ENCODE measurements around the gene AP2B1.
"Not testable (repeated sequence)": the region's sequence is repeated elsewhere in the genome, so short reads cannot be mapped to it uniquely, and the experiment has no call there.

AP2B1 gene

DNA sequence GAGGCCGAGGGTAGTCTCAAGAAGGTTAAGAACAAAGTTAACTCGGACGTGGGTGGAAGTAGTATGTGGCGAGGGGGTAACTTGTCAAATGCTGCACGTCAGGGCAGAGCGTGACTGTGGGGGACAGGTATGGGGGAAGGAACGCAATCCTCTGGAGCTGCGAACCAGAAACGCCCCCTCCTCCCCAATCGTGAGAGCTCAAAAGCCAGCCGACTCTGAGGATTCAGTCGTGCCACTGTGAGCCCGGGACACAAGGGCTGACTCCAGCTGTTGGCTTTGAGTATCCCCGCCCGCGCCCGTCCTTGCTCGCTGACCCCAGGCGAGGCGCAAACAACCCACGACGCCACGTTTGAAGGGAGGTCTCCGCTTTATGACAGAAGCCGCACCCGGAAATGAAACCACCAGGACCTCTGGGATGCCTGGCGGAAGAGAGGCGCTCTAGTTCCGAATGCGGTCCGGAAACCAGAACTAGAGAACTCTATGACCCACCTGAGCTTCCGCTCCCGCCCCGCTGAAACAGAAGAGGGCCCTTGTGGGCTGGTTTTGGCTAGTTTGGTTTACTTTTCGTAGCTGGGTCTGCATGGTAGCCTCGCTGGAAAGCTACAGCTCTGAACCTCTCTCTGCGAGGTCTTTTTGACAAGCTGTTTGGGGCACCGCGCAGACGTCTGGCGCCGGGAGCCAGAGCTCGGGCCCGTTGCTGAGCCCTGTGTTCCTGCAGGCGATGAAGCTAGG is 8.8 kb upstream of the AP2B1 start, which contains the start of gene PEX12:
Gene PEX12 (minus strand): TSS at position 375 of the 732 bp plus-strand sequence. CDS start 550 bp downstream, outside the sequence.
- DNase-seq: peak; percentile 84

DNA sequence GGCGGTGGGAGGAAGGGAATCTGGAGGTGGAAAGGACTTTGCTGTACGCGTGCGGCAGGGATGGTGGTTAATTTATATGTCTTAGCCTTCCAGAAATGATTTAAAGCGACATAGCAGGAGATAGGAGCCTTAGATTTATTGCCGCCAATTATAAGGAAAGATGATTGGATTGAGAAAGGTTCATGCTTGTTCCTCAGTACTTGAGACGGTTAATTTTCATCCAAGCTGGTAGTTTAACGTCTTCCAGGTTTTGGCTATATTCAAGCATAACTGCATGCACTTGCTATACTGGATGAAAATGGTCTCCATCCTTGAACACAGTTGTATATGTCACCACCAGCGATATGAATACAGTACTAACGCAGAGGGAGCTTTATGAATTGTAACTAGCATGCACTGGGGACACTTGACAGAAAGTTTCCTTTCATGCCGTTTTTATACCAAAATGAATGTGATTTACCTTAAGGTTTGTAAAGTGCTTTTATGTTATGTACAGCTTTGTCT is 8.1 kb upstream of the AP2B1 start:
- DNase-seq: no peak

DNA sequence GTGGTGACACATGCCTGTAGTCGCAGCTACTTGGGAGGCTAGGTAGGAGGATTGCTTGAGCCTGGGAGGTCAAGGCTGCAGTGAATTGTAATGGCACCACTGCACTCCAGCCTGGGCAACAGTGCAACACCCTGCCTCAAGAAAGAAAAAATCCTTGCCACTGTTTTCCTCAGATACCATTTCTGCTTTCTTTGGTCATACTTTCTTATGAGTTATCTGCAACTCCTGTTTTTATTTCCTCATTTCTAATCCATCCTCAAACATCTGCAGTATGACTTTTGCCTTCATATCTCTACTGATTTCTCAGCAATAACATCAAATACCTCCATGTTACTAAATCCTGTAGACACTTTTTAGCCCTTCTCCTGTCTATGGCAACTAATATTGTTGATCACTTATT is 3.1 kb upstream of the AP2B1 start:
- no peak for DNase-seq

DNA sequence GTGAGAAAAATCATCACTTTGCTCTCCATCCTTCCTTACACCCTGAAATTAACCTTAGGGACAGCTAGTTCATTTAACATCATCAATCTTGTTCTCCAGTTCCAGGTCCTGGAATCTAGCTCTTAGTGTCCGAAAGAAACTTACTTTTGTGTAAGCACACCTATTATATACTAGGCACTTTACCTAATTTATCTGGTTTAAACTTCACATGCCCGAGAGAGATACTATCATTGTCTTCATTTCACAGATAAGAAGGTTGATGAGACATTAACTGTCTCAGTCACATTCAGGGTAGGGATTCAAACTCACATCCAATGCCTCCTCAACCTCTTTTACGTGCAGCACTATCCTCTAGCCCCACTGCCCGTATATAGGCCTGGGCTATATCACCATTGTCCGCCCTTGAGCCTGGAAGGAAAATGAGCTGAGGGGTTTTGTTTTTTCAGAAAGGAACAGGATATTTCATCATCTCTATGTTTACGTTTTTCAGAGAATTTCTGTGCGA is 501 bp upstream of the AP2B1 start:
- DNase-seq: no peak

DNA sequence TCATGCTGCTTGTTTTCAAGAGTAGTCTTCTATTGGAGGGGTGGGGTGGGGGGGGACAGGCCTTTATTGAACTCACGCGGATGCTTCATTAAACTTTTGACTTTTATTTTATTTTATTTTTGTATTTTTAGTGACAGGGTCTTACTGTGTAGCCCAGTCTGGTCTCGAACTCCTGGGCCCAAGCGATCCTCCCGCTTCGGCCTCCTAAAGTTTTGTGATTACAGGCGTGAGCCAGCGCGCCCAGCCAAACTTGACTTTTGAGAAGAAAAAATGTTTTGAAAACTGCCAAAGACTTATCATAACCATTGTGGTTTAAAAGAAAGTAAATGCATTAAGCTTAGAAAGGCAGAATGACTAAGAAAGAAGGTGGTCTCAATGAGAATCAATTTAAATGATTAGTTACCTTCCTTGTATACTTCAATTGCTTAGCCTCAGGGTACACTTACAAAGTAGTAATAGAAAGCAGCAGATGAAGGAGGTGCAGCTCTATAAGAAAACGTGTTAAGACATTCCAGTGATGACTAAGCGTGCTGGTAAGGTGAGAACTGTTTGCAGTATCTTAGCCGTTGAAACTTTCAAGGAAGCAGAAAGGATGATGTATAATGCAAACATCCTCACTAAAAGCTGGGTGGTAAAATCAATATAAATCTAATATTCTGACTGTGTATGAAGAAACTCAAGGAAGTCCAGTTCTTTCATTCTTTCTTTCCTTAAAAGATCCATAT is 1.2 kb downstream of the AP2B1 start:
- no peak for DNase-seq

DNA sequence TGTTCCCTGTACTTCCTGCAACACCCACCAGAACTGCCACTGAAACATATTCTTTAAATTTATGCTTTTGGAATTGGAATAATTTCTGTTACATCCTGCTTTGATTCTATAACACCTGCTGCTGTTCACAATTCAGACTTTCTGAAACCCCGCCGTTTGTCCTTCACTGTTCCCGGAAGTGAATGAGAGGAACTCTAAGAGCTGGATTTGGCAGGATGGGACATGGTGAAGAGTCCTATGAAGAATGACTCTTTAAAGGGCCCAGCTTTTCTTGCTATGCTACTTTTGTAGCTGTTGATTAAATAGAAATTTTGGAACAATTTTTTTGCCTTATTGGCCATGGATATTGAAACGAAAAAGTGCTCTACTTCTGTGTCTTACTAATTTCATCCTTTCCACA is 8.9 kb downstream of the AP2B1 start:
- DNase-seq: no peak

DNA sequence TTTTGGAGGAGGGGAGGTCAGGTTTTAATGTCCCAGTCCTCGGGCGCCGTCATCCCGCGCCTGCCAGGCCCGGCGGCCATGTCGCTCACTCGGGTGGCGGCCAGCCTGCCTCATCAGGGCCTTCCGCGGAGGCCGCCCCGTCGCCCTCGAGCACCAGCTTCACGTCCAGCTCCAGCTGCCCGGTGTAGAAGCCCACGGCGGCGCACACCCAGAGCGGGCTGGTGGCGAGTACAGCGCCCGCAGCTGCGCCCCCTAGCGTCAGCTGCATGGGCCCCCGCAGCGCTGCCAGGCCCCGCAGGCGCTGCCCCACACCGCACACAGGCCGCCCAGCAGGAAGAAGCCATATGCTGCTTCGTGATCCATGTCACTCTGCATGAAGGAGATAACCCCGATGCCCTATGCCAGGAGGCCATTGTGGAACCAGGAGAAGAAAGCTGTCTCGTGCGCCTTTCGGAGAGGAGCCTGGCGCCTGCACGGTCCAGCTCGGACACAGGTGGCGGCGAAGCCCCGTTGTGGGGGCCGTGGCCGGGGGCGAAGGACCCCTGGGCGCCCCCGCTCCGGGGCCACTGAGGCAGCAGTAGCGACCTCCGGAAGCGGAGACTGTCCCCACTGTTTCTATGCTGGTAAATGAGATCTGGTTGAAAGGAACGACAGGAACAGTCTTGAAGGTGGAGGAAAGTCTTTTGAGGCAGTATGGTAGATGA is 9.6 kb downstream of the AP2B1 start:
- no peak for DNase-seq

DNA sequence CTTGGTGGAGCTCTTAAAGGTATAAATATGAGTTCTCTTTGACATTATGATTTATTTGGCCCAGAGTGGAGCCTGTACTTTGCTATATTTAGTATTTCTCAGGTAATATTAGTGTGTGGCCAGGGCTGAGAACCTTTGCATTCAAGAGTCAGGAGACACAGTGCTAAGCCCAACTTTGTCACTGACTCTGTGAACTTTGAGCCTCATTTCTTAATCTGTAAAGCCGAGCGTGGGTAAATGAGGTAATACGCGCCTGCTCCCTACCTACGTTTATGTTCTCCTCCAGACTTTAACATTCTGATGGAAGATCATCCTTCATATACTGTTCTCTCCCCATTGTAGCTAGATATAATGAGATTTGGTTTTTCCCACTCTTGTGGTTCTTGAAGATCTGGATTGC is 10.5 kb downstream of the AP2B1 start:
- DNase-seq: no peak

DNA sequence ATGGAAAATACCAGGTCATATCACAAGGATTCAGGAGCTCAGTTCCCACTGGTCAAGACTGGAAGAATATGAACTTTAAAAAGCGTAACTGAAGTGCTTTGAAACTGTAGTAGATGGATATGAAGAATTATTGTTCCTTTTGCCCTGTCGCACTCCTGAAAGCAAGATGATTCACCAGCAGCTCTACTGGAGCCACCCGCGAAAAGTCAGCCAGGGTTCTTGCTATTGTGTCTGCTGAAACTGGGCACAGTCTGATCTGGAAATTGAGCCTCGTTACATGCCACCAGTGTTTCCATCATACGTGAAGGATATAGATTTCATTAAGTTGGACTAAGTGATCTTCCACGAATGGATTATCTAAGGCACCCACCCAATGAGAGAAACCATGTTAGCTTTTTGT is 16.6 kb downstream of the AP2B1 start:
- DNase-seq: no peak

DNA sequence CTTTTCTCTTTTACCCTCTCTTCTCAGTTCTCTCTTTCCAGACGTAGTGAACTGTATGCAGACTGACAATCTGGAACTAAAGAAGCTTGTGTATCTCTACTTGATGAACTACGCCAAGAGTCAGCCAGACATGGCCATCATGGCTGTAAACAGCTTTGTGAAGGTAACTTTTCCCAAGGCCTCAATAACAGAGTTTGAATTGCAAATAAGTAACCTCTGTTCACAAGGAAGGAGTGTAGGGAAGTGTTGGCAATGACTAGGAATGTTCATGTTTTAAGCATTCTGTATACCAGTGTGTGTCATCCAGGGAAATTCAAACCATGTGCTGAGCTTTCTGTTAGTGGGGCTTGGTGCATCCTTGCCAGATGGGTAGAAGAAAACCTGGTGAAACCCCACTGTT is 18.6 kb downstream of the AP2B1 start:
- no peak for DNase-seq

DNA sequence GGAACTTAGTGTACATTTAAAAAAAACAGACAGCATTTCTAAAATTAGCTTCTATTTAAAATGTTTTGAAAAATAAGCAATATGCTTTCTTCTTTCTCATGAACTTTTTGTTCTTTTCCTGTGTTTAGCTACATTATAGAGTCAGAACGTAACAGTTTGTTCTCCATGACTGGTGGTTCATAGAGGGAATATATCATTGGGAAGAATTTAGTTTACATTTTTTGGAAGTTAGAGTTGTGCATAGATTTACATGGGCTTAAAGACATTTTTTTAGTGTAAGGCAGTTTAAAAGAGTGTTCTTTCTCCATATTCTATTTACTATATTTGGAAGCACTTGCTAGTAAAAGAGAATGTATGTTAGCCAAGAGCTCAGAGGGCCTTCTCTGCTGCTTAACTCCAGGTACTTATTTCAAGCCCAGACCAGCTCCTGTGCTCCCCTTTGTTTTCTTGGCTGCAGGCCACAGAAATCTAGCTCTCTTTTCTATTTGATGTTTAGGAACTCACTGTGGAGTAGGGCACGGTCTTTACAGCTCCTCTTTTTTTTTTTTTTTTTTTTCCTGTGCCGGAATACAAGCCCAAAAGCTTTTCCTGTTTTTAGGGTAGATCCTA is 20.2 kb downstream of the AP2B1 start:
- no peak for DNase-seq

DNA sequence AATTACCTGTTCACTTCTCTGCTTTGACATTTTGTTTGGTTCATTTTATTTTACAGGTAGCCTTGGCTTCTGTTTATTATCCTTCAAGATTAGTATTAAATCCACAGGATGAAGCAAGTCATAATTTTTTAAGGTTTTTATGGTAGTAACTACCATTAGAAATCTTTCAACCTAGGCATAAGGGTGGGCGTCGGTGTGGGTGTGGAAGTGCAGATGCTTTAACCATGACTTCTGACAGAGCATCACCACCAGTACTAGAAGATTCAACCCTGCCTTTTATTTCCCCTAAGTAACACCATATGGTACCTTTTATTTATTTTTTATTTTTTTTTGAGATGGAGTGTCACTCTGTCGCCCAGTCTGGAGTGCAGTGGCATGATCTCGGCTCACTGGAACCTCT is 22.7 kb downstream of the AP2B1 start:
- DNase-seq: no peak

DNA sequence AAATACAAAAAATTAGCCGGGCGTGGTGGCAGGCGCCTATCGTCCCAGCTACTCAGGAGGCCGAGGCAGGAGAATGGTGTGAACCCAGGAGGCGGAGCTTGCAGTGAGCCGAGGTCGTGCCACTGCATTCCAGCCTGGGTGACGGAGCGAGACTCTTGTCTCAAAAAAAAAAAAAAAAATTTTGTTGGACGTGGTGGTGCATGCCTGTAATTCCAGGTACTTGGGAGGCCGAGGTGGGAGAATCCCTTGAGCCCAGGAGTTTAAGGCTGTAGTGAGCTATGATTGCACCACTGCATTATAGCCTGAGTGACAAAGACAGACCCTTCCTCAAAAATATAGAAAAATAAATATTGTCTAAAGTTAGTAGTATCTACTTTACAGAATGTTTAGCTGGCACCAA is 23.6 kb downstream of the AP2B1 start:
- DNase-seq: not testable (repeated sequence)

DNA sequence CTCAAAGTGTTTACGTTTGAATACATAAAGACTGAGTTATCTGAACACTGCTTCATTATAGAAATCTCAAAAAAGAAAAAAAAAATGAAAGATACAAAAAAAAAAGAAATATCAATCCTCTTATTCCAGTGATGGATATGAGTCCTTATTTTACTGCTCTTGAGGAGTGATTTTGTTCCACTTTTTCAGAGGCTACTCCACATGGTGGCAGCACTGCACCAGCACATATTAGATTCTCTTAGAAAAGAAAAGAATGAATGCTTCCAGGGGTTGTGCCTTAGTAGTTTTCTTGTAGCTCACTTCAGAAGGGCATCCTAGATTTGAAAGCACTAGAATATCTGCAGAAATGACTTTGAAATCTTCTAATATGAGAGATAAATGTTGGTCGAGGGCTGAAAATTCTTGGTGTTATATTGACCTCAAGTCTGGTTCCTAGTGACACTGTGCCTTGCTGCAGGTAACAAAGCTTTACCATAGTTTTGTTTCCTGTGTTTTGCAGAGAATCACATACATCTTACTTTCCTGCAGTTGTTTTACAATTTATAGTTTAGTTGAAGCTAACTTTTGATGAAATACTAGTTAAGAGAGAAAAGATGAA is 25.9 kb downstream of the AP2B1 start:
- DNase-seq: peak; percentile 12

DNA sequence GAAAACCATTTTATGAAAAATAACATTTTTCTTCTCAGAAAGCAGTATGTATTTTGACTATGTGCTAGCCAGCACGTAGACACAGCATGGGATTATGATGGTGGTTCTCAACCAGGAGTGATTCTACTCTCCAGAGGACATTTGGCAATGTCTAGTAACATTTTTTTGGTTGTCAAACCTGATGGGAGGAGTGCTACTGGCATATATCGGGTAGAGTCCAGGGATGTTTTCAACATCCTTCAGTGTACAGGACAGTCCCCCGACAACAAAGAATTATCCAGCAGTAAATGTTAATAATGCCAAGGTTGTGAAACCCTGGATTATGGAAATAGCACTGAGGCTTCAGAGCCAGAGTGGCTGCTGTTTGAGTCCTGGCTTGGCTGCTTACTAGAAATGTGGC is 27.7 kb downstream of the AP2B1 start:
- no peak for DNase-seq

DNA sequence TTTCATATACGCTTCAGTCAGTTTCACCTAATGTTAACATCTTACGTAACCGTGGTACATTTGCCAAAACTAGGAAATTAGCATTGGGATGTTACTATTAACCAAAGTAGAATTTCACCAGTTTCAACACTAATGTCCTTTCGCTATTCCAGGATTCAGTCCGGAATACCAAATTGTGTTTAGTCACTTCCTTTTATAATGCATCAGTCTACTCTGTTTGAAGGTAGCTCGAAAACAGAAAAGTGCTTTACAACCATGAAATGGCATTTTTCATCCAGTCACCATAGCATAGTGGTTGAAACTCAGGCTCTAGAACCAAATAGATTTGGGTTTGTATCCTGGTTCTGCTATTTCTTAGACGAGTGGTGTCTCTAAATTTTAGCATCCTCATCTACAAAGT is 29.4 kb downstream of the AP2B1 start:
- no peak for DNase-seq

DNA sequence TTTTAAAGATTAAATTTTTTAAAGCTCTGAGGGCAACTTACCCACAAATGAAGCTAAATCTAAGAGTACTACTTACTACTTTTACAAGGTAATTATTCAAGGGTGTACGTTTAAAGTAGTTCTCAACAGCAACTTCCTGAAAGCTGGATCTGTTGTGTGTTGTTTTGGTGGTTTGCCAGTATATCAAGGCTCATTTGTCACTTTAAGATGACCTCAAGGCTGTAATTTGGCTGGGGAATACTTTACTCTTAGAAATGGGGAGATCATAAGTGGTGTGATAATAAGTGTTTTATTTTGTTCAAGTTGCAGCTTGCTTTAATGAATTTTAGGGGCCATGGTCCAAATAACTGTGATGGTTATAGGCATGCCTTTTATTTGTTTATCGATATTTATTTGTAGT is 30.4 kb downstream of the AP2B1 start:
- DNase-seq: no peak

DNA sequence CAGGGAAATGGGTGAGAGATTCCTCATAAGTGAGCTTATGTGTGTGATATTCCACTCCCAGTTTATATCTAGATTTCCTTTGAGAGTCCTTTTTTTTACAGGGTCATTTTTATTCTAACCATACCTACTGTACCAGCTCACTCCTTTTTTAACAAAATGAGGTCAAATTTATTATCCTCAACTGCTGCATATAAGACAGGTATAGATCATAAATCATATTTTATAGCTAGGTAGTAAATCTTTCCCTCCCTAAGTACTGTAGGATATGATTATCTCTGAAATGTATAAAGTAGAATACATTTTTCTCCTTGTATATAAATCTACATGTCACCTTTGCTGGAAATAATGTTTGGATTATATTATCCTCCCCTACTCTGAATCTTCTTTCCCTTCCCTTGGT is 31.5 kb downstream of the AP2B1 start:
- no peak for DNase-seq

DNA sequence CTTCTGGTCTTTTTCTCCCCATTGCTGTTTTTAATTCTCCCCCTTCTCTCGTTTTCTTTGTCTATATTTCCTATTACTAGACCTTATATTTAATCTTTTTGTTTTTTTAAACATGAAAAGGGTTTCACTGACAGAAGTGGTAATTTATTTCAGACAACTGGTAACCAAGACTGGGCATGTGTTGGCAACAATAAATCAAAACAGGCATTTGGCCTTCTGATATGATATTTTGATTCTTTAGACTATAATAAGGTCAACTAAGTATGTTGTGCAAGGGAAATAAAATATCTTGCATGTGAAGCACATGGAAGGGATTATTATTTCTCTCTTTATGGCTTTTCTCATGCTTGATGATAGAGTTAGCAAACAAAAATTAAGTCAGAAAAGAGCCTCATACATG is 34.6 kb downstream of the AP2B1 start:
- DNase-seq: no peak

DNA sequence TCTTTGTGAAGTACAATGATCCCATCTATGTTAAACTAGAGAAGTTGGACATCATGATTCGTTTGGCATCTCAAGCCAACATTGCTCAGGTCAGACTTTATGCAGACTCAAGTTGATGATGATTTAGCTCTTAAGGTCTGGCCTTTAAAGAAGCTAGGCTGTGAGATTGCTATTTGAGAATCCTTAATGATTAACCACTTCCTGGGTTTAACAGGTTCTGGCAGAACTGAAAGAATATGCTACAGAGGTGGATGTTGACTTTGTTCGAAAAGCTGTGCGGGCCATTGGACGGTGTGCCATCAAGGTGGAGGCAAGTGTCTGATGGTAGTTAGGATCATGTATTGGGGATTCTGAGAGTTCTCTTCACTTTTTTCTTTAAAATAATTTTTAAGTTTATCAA is 40.3 kb downstream of the AP2B1 start:
- DNase-seq: no peak

DNA sequence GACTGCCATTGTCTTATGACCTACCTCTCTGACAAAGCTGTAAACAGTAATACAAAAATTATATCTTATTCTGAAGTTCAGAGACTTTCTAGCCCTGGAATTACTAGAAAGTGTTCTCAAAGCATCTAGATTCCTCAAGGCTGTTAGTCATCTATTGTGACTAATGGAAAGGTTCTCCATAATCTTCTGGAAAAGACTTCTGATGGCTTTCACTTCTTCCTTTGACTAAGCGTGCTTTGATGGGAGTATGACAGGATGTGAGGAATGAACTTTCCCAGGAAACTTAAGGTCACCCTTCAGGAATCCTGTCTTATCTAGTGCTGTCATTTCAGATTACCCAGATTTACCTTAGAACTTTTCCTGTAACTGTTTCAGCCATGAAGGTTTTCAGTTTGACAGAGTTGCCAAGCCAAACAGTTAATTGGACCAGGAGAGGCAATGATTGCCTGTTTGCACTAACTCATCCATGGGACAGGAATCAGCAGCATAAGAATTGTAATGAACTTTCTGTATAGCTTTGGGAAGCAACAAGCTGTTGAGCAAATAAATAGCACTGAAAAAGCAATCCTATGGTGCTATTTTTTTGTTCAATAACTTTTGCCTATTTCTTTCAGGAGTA is 43.5 kb downstream of the AP2B1 start:
- no peak for DNase-seq

DNA sequence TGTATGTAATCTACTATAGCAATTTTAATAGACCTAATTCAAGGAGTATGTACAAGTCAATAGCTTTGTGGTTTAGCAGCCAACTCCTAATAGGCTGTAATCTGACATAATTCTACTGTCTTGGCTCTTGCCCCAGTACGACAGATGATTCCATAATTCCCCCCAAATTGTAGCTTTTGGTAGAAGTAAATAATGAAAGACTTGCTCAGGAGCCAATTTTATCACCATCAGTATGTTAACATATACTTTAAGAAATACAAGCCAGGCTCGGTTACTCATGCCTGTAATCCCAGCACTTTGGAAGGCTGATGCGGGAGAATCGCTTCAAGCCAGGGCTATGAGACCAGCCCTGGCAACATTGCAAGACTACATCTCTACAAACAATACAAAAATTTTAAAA is 53.9 kb downstream of the AP2B1 start:
- DNase-seq: no peak

Data from DMS 273 treated with DMSO at 0.1 percent for 48 hours (cell line).